GM10266 (cell line): ENCODE results near the gene XKR3.

ENCODE experiments used
- DNase-seq: peaks from one replicate; pipeline ENCODE4 v3.0.0; 2012; ENCODE audit errors: extremely low spot score
- CTCF ChIP-seq: IDR thresholded peaks from 2 replicates; pipeline ENCODE4 v1.5.1; 2012; ENCODE audit warnings: mild to moderate bottlenecking, low read depth; ENCODE audit not compliant: control insufficient read depth, insufficient read depth; ENCODE audit errors: missing control alignments

Gene XKR3

GRCh38 chr22:16845465-16845864 is 20.3 kb upstream of the XKR3 start:
- no peak for DNase-seq
- no peak for TF ChIP-seq CTCF

- DNase-seq: no peak
- no peak for TF ChIP-seq CTCF
These were observed 19.3 kb upstream of the XKR3 start for GRCh38 chr22:16844529-16844928.

- no peak for DNase-seq
- TF ChIP-seq CTCF: no peak
These were observed 12.9 kb upstream of the XKR3 start for GRCh38 chr22:16838073-16838472.

GRCh38 chr22:16834971-16835370 is 9.8 kb upstream of the XKR3 start:
- no peak for TF ChIP-seq CTCF
- no peak for DNase-seq

GRCh38 chr22:16831257-16831656 is 6.0 kb upstream of the XKR3 start:
- no peak for TF ChIP-seq CTCF
- no peak for DNase-seq

- TF ChIP-seq CTCF: no peak
- DNase-seq: no peak
These were observed 4.8 kb upstream of the XKR3 start for GRCh38 chr22:16829985-16830384.

- no peak for TF ChIP-seq CTCF
- no peak for DNase-seq
These were observed 3.7 kb upstream of the XKR3 start for GRCh38 chr22:16828876-16829275.
